RKO (cell line): Measurements from ENCODE around the gene FBXL14.

Experiments
- DNase-seq: peaks from one replicate; pipeline ENCODE4 v3.0.0-alpha.2; 2016; ENCODE audit warnings: low spot score

Gene FBXL14

GRCh38 chr12:1592444-1593173, 1.8 kb downstream of the FBXL14 start:
- peak; percentile 88 for DNase-seq

- peak; percentile 41 for DNase-seq
Measured at GRCh38 chr12:1591543-1591942, 2.8 kb downstream of the FBXL14 start.

- peak; percentile 65 for DNase-seq
Measured at GRCh38 chr12:1591034-1591433, 3.3 kb downstream of the FBXL14 start.

GRCh38 chr12:1590221-1590979, 4.0 kb downstream of the FBXL14 start:
- DNase-seq: no peak

GRCh38 chr12:1588575-1588947, 5.8 kb downstream of the FBXL14 start:
- DNase-seq: no peak

GRCh38 chr12:1587927-1588574, 6.3 kb downstream of the FBXL14 start:
- DNase-seq: no peak

- DNase-seq: no peak
Measured at GRCh38 chr12:1584326-1584725, 10.1 kb downstream of the FBXL14 start.

GRCh38 chr12:1583421-1584078, 10.8 kb downstream of the FBXL14 start:
- DNase-seq: peak; percentile 88

GRCh38 chr12:1582709-1583050, 11.7 kb downstream of the FBXL14 start:
- no peak for DNase-seq

GRCh38 chr12:1581973-1582708, 12.2 kb downstream of the FBXL14 start:
- DNase-seq: no peak

- DNase-seq: no peak
Measured at GRCh38 chr12:1580526-1580925, 13.9 kb downstream of the FBXL14 start.

GRCh38 chr12:1579651-1580435, 14.5 kb downstream of the FBXL14 start:
- no peak for DNase-seq

- DNase-seq: no peak
Measured at GRCh38 chr12:1576410-1577241, 17.8 kb downstream of the FBXL14 start.

- no peak for DNase-seq
Measured at GRCh38 chr12:1575408-1576401, 18.7 kb downstream of the FBXL14 start.

GRCh38 chr12:1574865-1575259, 19.5 kb downstream of the FBXL14 start:
- no peak for DNase-seq

- no peak for DNase-seq
Measured at GRCh38 chr12:1573960-1574864, 20.2 kb downstream of the FBXL14 start.

- DNase-seq: no peak
Measured at GRCh38 chr12:1572731-1573130, 21.6 kb downstream of the FBXL14 start.

GRCh38 chr12:1567852-1568251, 26.5 kb downstream of the FBXL14 start:
- DNase-seq: no peak
